ENCODE results near the gene ABTB2. TPM values are rescaled to one million over a fixed set of nuclear protein-coding genes. Genes with fewer than 3 reads are reported as not detected.

The ABTB2 gene
- total and polyA plus RNA-seq, 9 of the 15 experiments (the other 6 are each of a cell fraction or from before 2014, with no cell fraction given), result 0.03 to 0.18 (median 0.12) TPM; not detected in 2

- POLR2A ChIA-PET, result interaction anchor here (0.6 to 1.8 kb wide), 8 partner anchors 9 to 1074 kb away, joined by 3 to 9 read pairs (median 3); partner anchors contain the start of gene NAT10
- TF ChIP-seq PTRF (tag; IDR thresholded peaks at IDR 0.05) (no peak), ZNF644 (tag; IDR thresholded peaks at IDR 0.05; ENCODE audit: low read depth) (no peak), TRIM25 (IDR thresholded peaks at IDR 0.05; ENCODE audit: borderline replicate concordance) (no peak), IFI16 (CRISPR knock-in tag; IDR thresholded peaks at IDR 0.05) (no peak), ZNF639 (CRISPR knock-in tag; conservative IDR thresholded peaks at IDR 0.05 in 1 of 2, IDR thresholded peaks at IDR 0.05 in 1 of 2) (no peak), ZNF609 (CRISPR knock-in tag; IDR thresholded peaks at IDR 0.05; ENCODE audit: borderline replicate concordance) (no peak), BHLHE40 (IDR thresholded peaks at IDR 0.05; ENCODE audit: low read length) (no peak), RFX5 (IDR thresholded peaks at IDR 0.05; ENCODE audit: low read depth, low read length) (no peak), HDAC1 (IDR thresholded peaks at IDR 0.05) (no peak), NONO (IDR thresholded peaks at IDR 0.05; ENCODE audit: low read depth in 2 of 2, low read length in 1 of 2) (no peak), MLLT1 (IDR thresholded peaks at IDR 0.05) (no peak)
These were observed 173.2 kb downstream of the ABTB2 start for GRCh38 chr11:34184505-34185015.

More at GRCh38 chr11:34184505-34185015, 173.2 kb downstream of the ABTB2 start:
- no TSS peak for BruUV-seq (replicated peaks)
- Histone ChIP-seq H3K79me2 (ENCODE audit: control insufficient read depth, insufficient read depth, low read length) (no peaks in the 10 kb centered on the region), H3K4me2 (ENCODE audit: insufficient read depth, low read length) (no peak overlapping the region), H3K36me3 (ENCODE audit: control insufficient read depth, insufficient read depth, low read length) (no peaks in the 10 kb centered on the region), H3K9me3 (replicated peaks; ENCODE audit: control insufficient read depth, insufficient read depth, low read depth, low read length) (no peaks in the 10 kb centered on the region), H3K9me1 (ENCODE audit: control insufficient read depth, insufficient read depth, low read length) (no peaks in the 10 kb centered on the region), H3K4me1 (replicated peaks in 1 of 2; ENCODE audit: control insufficient read depth in 2 of 2, insufficient read depth in 2 of 2, low read length in 2 of 2) (no peaks in the 10 kb centered on the region), H3K4me3 (no peak overlapping the region), H4K20me1 (replicated peaks; ENCODE audit: control insufficient read depth, insufficient read depth, low read length) (peaks cover 3% of the 10 kb centered on the region; the same call in 1 of the 2 replicates), H3K27ac (ENCODE audit: extremely low read depth, low read depth, low read length) (no peak overlapping the region), H3K27me3 (ENCODE audit: control insufficient read depth in 2 of 2, insufficient read depth in 2 of 2, low read length in 2 of 2) (peaks cover 29 to 59% of the 10 kb centered on the region in 2 experiments; a peak in 4 of 5 replicates), H2AFZ (ENCODE audit: low read depth, low read length) (no peak overlapping the region), H3K9ac (ENCODE audit: insufficient read depth in 1 of 2, low read depth in 2 of 2, low read length in 2 of 2) (no peak overlapping the region)
- no peak for ATAC-seq
- WGBS (ENCODE audit: insufficient coverage, low coverage, missing lambda C conversion rate), result 5% methylated on average over 14 of the region's 14 CpGs
- FAIRE-seq, result no peak
- intact Hi-C loops (cut with micrococcal nuclease), result no loop called here
- no peak for DNase-seq (ENCODE audit: extremely low read depth in 1 of 4, low spot score in 3 of 4)
- in situ Hi-C loops (cut with MboI), result no loop called here
- CTCF ChIA-PET (ENCODE audit: low intra/inter-chr PET ratio), result no interaction called here

All from K562 (cell line).